Trophoblast cell (in vitro differentiated cells and primary cell): ENCODE data around the gene MROH9.

Experiments
- DNase-seq, 2 donors: peaks; one replicate each; pipeline ENCODE4 v3.0.0-alpha.2; 2016
- H2AFZ ChIP-seq: 2 replicates; pipeline ENCODE4 v1.6.1; 2013; ENCODE audit warnings: low read length, moderate library complexity, mild to moderate bottlenecking; ENCODE audit not compliant: insufficient read depth, poor library complexity
- H2AK5ac ChIP-seq: 2 replicates; pipeline ENCODE4 v1.6.1; 2013; ENCODE audit warnings: mild to moderate bottlenecking, low read length
- H2BK120ac ChIP-seq: 2 replicates; pipeline ENCODE4 v1.6.1; 2013; ENCODE audit warnings: low read length, mild to moderate bottlenecking, moderate library complexity; ENCODE audit not compliant: insufficient read depth, poor library complexity
- H2BK12ac ChIP-seq: 2 replicates; pipeline ENCODE4 v1.6.1; 2013; ENCODE audit warnings: mild to moderate bottlenecking, low read length, moderate library complexity
- H2BK5ac ChIP-seq: 2 replicates; pipeline ENCODE4 v1.6.1; 2013; ENCODE audit warnings: low read length, low read depth, moderate library complexity, mild to moderate bottlenecking; ENCODE audit not compliant: poor library complexity
- H3K14ac ChIP-seq: 2 replicates; pipeline ENCODE4 v1.6.1; 2013; ENCODE audit warnings: mild to moderate bottlenecking, low read length
- H3K18ac ChIP-seq: 2 replicates; pipeline ENCODE4 v1.6.1; 2013; ENCODE audit warnings: mild to moderate bottlenecking, low read length
- H3K23ac ChIP-seq: 2 replicates; pipeline ENCODE4 v1.6.1; 2013; ENCODE audit warnings: low read length
- H3K27ac ChIP-seq: 2 replicates; pipeline ENCODE4 v1.5.1; 2013; ENCODE audit warnings: low read depth, mild to moderate bottlenecking, inconsistent platforms, low read length, moderate library complexity
- H3K27me3 ChIP-seq: 2 replicates; pipeline ENCODE4 v1.6.1; 2013; ENCODE audit warnings: inconsistent platforms, mild to moderate bottlenecking, low read length, moderate library complexity; ENCODE audit not compliant: insufficient read depth
- H3K36me3 ChIP-seq, 2 experiments: 1 replicate in 1 of 2; 2 replicates in 1 of 2; pipeline ENCODE4 v1.6.1; 2013; ENCODE audit warnings: low read length in 2 of 2, mild to moderate bottlenecking in 2 of 2, moderate library complexity in 1 of 2; ENCODE audit not compliant: insufficient read depth in 2 of 2, control insufficient read depth in 1 of 2
- H3K4ac ChIP-seq: 2 replicates; pipeline ENCODE4 v1.6.1; 2013; ENCODE audit warnings: low read depth, mild to moderate bottlenecking, low read length, moderate library complexity
- H3K4me1 ChIP-seq, 2 experiments: 1 replicate in 1 of 2; 2 replicates in 1 of 2; pipeline ENCODE4 v1.6.1; 2013; ENCODE audit warnings: low read length in 2 of 2, mild to moderate bottlenecking in 2 of 2, moderate library complexity in 1 of 2; ENCODE audit not compliant: insufficient read depth in 2 of 2, control insufficient read depth in 1 of 2
- H3K4me2 ChIP-seq: 2 replicates; pipeline ENCODE4 v1.6.1; 2013; ENCODE audit warnings: inconsistent platforms, mild to moderate bottlenecking, low read length, moderate library complexity
- H3K4me3 ChIP-seq: 2 replicates; pipeline ENCODE4 v1.5.1; 2013; ENCODE audit warnings: mild to moderate bottlenecking, low read depth, low read length, inconsistent platforms
- H3K79me1 ChIP-seq: one replicate; pipeline ENCODE4 v1.6.1; 2013; ENCODE audit warnings: low read length
- H3K79me2 ChIP-seq: 2 replicates; pipeline ENCODE4 v1.6.1; 2013; ENCODE audit warnings: low read length, mild to moderate bottlenecking; ENCODE audit not compliant: control insufficient read depth, insufficient read depth, poor library complexity
- H3K9ac ChIP-seq: 2 replicates; pipeline ENCODE4 v1.6.1; 2013; ENCODE audit warnings: mild to moderate bottlenecking, low read length
- H3K9me3 ChIP-seq: 2 replicates; pipeline ENCODE4 v1.6.1; 2013; ENCODE audit warnings: low read depth, mild to moderate bottlenecking, control low read depth, inconsistent platforms, low read length; ENCODE audit not compliant: insufficient read depth
- H4K12ac ChIP-seq: 2 replicates; pipeline ENCODE4 v1.6.1; 2013; ENCODE audit warnings: low read depth, mild to moderate bottlenecking, low read length, moderate library complexity
- H4K8ac ChIP-seq: 2 replicates; pipeline ENCODE4 v1.6.1; 2013; ENCODE audit warnings: low read depth, mild to moderate bottlenecking, low read length, moderate library complexity
- H4K91ac ChIP-seq: one replicate; pipeline ENCODE4 v1.6.1; 2013; ENCODE audit warnings: low read depth, mild to moderate bottlenecking, low read length, moderate library complexity
- WGBS: extraction: QIAGEN DNeasy Blood & Tissue Kit; methylation state at CpG from one replicate; pipeline ENCODE4 v1.1.7; 2013; ENCODE audit warnings: missing lambda C conversion rate; ENCODE audit not compliant: insufficient read length, insufficient coverage; ENCODE audit errors: extremely low coverage; 5-methylcytosine and 5-hydroxymethylcytosine counted together

The MROH9 gene

GRCh38 chr1:171107262-171107940, 172.1 kb downstream of the MROH9 start:
- Histone ChIP-seq H3K79me1 (no peaks in the 10 kb centered on the region), H3K4me3 (no peak overlapping the region), H3K9ac (no peak overlapping the region), H3K4me1 (no peaks in the 10 kb centered on the region), H3K4ac (no peak overlapping the region), H2BK5ac (no peak overlapping the region), H3K36me3 (no peaks in the 10 kb centered on the region), H3K9me3 (no peaks in the 10 kb centered on the region), H2BK120ac (no peak overlapping the region), H2AK5ac (no peak overlapping the region), H4K8ac (no peak overlapping the region), H4K12ac (no peak overlapping the region), H3K4me2 (no peak overlapping the region), H3K14ac (no peak overlapping the region), H2BK12ac (no peak overlapping the region), H3K18ac (no peak overlapping the region), H3K27me3 (no peaks in the 10 kb centered on the region), H4K91ac (no peak overlapping the region), H2AFZ (no peak overlapping the region), H3K23ac (no peak overlapping the region), H3K27ac (no peak overlapping the region), H3K79me2 (no peaks in the 10 kb centered on the region)
- WGBS, result no CpG with 5 or more reads among the region's 3 CpGs
- no peak for DNase-seq

- H3K23ac ChIP-seq, result no peak overlapping the region
- H3K9me3 ChIP-seq, result no peaks in the 10 kb centered on the region
- H3K4ac ChIP-seq, result no peak overlapping the region
- no peak for DNase-seq
- WGBS, result 100% methylated on average over 1 of the region's 8 CpGs
- H2BK120ac ChIP-seq, result no peak overlapping the region
- H4K8ac ChIP-seq, result no peak overlapping the region
- H2BK5ac ChIP-seq, result no peak overlapping the region
- no peak overlapping the region for H3K18ac ChIP-seq
- no peak overlapping the region for H2AK5ac ChIP-seq
- H3K27ac ChIP-seq, result no peak overlapping the region
- H3K9ac ChIP-seq, result no peak overlapping the region
- no peaks in the 10 kb centered on the region for H3K79me1 ChIP-seq
- no peaks in the 10 kb centered on the region for H3K4me1 ChIP-seq
- H2AFZ ChIP-seq, result no peak overlapping the region
- no peak overlapping the region for H2BK12ac ChIP-seq
- no peaks in the 10 kb centered on the region for H3K36me3 ChIP-seq
- H3K4me3 ChIP-seq, result no peak overlapping the region
- no peak overlapping the region for H3K14ac ChIP-seq
- H4K91ac ChIP-seq, result no peak overlapping the region
- H4K12ac ChIP-seq, result no peak overlapping the region
- no peaks in the 10 kb centered on the region for H3K27me3 ChIP-seq
- no peak overlapping the region for H3K4me2 ChIP-seq
- H3K79me2 ChIP-seq, result no peaks in the 10 kb centered on the region
These were observed 172.6 kb downstream of the MROH9 start for GRCh38 chr1:171107969-171108368.

- H3K79me1 ChIP-seq, result no peaks in the 10 kb centered on the region
- H2AFZ ChIP-seq, result no peak overlapping the region
- H3K4me1 ChIP-seq, result no peaks in the 10 kb centered on the region
- H4K12ac ChIP-seq, result no peak overlapping the region
- no peak for DNase-seq
- no peak overlapping the region for H3K4me2 ChIP-seq
- no peak overlapping the region for H4K8ac ChIP-seq
- no peak overlapping the region for H3K18ac ChIP-seq
- no peak overlapping the region for H2BK120ac ChIP-seq
- H3K79me2 ChIP-seq, result no peaks in the 10 kb centered on the region
- no peak overlapping the region for H4K91ac ChIP-seq
- no CpG with 5 or more reads among the region's 7 CpGs for whole genome bisulfite sequencing
- H3K4ac ChIP-seq, result no peak overlapping the region
- no peak overlapping the region for H2BK5ac ChIP-seq
- no peak overlapping the region for H3K23ac ChIP-seq
- no peaks in the 10 kb centered on the region for H3K36me3 ChIP-seq
- no peak overlapping the region for H3K14ac ChIP-seq
- no peaks in the 10 kb centered on the region for H3K27me3 ChIP-seq
- no peak overlapping the region for H2AK5ac ChIP-seq
- H3K9me3 ChIP-seq, result no peaks in the 10 kb centered on the region
- no peak overlapping the region for H3K9ac ChIP-seq
- no peak overlapping the region for H3K4me3 ChIP-seq
- H3K27ac ChIP-seq, result no peak overlapping the region
- H2BK12ac ChIP-seq, result no peak overlapping the region
These were observed 174.6 kb downstream of the MROH9 start for GRCh38 chr1:171109966-171110365.

- no peak for DNase-seq
- Histone ChIP-seq H3K4ac (no peak overlapping the region), H2BK5ac (no peak overlapping the region), H3K27me3 (no peaks in the 10 kb centered on the region), H3K79me1 (no peaks in the 10 kb centered on the region), H3K4me1 (no peaks in the 10 kb centered on the region), H4K8ac (no peak overlapping the region), H3K27ac (no peak overlapping the region), H3K36me3 (no peaks in the 10 kb centered on the region), H4K91ac (no peak overlapping the region), H2AK5ac (no peak overlapping the region), H3K79me2 (no peaks in the 10 kb centered on the region), H3K4me2 (no peak overlapping the region), H4K12ac (no peak overlapping the region), H2AFZ (no peak overlapping the region), H3K4me3 (no peak overlapping the region), H3K9me3 (no peaks in the 10 kb centered on the region), H3K14ac (no peak overlapping the region), H3K9ac (no peak overlapping the region), H3K18ac (no peak overlapping the region), H2BK120ac (no peak overlapping the region), H2BK12ac (no peak overlapping the region), H3K23ac (no peak overlapping the region)
- no CpG with 5 or more reads among the region's 7 CpGs for WGBS
These were observed 175.4 kb downstream of the MROH9 start for GRCh38 chr1:171110621-171111326.
